NB4 (cell line): ENCODE measurements around the gene MDFI.

Experiments
- DNase-seq: peaks from one replicate; pipeline ENCODE4 v3.0.0; 2010; ENCODE audit warnings: low read depth
- H3K4me3 ChIP-seq: one replicate; pipeline ENCODE4 v1.5.1; 2011; ENCODE audit warnings: mild to moderate bottlenecking, low read depth, low read length, moderate library complexity
- CTCF ChIP-seq: IDR thresholded peaks from one replicate; pipeline ENCODE4 v1.5.1; 2012; ENCODE audit warnings: low read depth, low read length
- MAX ChIP-seq: IDR thresholded peaks from 2 replicates; pipeline ENCODE4 v1.6.1; 2011; ENCODE audit warnings: low read depth, low read length
- MYC ChIP-seq: IDR thresholded peaks from 2 replicates; pipeline ENCODE4 v1.6.1; 2011; ENCODE audit warnings: low read depth, low read length
- POLR2A ChIP-seq: IDR thresholded peaks from 2 replicates; pipeline ENCODE4 v1.6.1; 2011; ENCODE audit warnings: mild to moderate bottlenecking; ENCODE audit not compliant: insufficient read length; ENCODE audit errors: extremely low read depth

MDFI gene

GRCh38 chr6:41639809-41640371, 1.6 kb downstream of the MDFI start:
- no peak for TF ChIP-seq CTCF
- TF ChIP-seq POLR2A: no peak
- no peak for TF ChIP-seq MAX
- TF ChIP-seq MYC: no peak
- DNase-seq: no peak
- no peak overlapping the region for H3K4me3 ChIP-seq

- H3K4me3 ChIP-seq: no peak overlapping the region
- peak; percentile 53 for DNase-seq
These were observed 2.2 kb downstream of the MDFI start for GRCh38 chr6:41640426-41640825.

GRCh38 chr6:41641352-41641925, 3.2 kb downstream of the MDFI start:
- DNase-seq: no peak
- no peak overlapping the region for H3K4me3 ChIP-seq
- TF ChIP-seq MYC (no peak), POLR2A (no peak), CTCF (no peak), MAX (no peak)

More at GRCh38 chr6:41640426-41640825, 2.2 kb downstream of the MDFI start:
- no peak for TF ChIP-seq MAX
- no peak for TF ChIP-seq POLR2A
- TF ChIP-seq CTCF: no peak
- TF ChIP-seq MYC: no peak

GRCh38 chr6:41642090-41642959, 4.1 kb downstream of the MDFI start:
- H3K4me3 ChIP-seq: no peak overlapping the region
- DNase-seq: no peak
- TF ChIP-seq MYC: no peak
- no peak for TF ChIP-seq POLR2A
- no peak for TF ChIP-seq MAX
- TF ChIP-seq CTCF: no peak

- TF ChIP-seq MAX: no peak
- TF ChIP-seq MYC: no peak
- TF ChIP-seq CTCF: no peak
- TF ChIP-seq POLR2A: no peak
- DNase-seq: no peak
- H3K4me3 ChIP-seq: no peak overlapping the region
These were observed 5.0 kb downstream of the MDFI start for GRCh38 chr6:41642960-41643898.
